HepG2 (cell line): Measurements from ENCODE around the gene MSX2.

ENCODE experiments used
- CREB1 ChIP-seq, 2 experiments: fragments of 450-650 bp in 1 of 2; IDR thresholded peaks; 2 replicates each; pipeline ENCODE4 v1.6.1; 2016 to 2017; ENCODE audit warnings: control low read depth in 1 of 2, mild to moderate bottlenecking in 1 of 2, missing compliant biosample characterization in 1 of 2, missing genetic modification characterization in 1 of 2
- CTCF ChIP-seq: sonication (generic); formaldehyde crosslinking; IDR thresholded peaks from 2 replicates; pipeline ENCODE4 v1.5.0; 2020; ENCODE audit warnings: mild to moderate bottlenecking, missing genetic modification reagents, moderate library complexity
- EED ChIP-seq: sonication (generic); formaldehyde crosslinking; IDR thresholded peaks from 2 replicates; pipeline ENCODE4 v1.5.0; 2020; ENCODE audit warnings: mild to moderate bottlenecking, missing genetic modification reagents
- FOXO1 ChIP-seq: sonication (generic); formaldehyde crosslinking; IDR thresholded peaks from 2 replicates; pipeline ENCODE4 v1.4.0; 2020; ENCODE audit warnings: missing genetic modification reagents
- HNF1A ChIP-seq, 2 experiments: sonication (generic) in 1 of 2; formaldehyde crosslinking in 1 of 2; IDR thresholded peaks; 2 replicates each; pipeline versions ENCODE4 v1.4.0 to v1.6.1; 2016 to 2020; ENCODE audit warnings: borderline replicate concordance in 1 of 2, low read depth in 1 of 2, mild to moderate bottlenecking in 1 of 2, missing genetic modification reagents in 1 of 2
- JUNB ChIP-seq: sonication (generic); formaldehyde crosslinking; IDR thresholded peaks from 2 replicates; pipeline ENCODE4 v1.8.0; 2022; ENCODE audit warnings: missing genetic modification reagents, mild to moderate bottlenecking, borderline replicate concordance
- KDM4B ChIP-seq: sonication (generic); formaldehyde crosslinking; IDR thresholded peaks from 2 replicates; pipeline ENCODE4 v1.4.0; 2020; ENCODE audit warnings: missing genetic modification reagents
- SETDB1 ChIP-seq: sonication (generic); formaldehyde crosslinking; IDR thresholded peaks from 2 replicates; pipeline ENCODE4 v1.5.1; 2020; ENCODE audit warnings: missing genetic modification reagents, mild to moderate bottlenecking, borderline replicate concordance
- SOX6 ChIP-seq, 2 experiments: fragments of 450-650 bp in 1 of 2; sonication (generic) in 1 of 2; formaldehyde crosslinking in 1 of 2; IDR thresholded peaks; 2 replicates each; pipeline versions ENCODE4 v1.4.0 to v1.6.1; 2017 to 2020; ENCODE audit warnings: antibody characterized with exemption in 1 of 2, mild to moderate bottlenecking in 1 of 2, missing genetic modification reagents in 1 of 2
- ZBTB33 ChIP-seq: sonication (generic); formaldehyde crosslinking; IDR thresholded peaks from 2 replicates; pipeline ENCODE4 v1.4.0; 2020; ENCODE audit warnings: missing genetic modification reagents
- ZNF441 ChIP-seq: sonication (generic); formaldehyde crosslinking; IDR thresholded peaks from 2 replicates; pipeline ENCODE4 v1.7.0; 2021; ENCODE audit warnings: missing genetic modification reagents, borderline replicate concordance

GRCh38 chr5:174777583-174777982 is 53.2 kb downstream of the MSX2 start:
- TF ChIP-seq FOXO1 (CRISPR knock-in tag) (no peak), SOX6 (IDR thresholded peaks at IDR 0.05) (no peak), SOX6 (CRISPR knock-in tag; IDR thresholded peaks at IDR 0.05) (no peak), ZBTB33 (CRISPR knock-in tag) (no peak), EED (CRISPR knock-in tag) (no peak), CTCF (CRISPR knock-in tag) (no peak), CREB1 (IDR thresholded peaks at IDR 0.05) (no peak), CREB1 (CRISPR knock-in tag; IDR thresholded peaks at IDR 0.05) (no peak), SETDB1 (CRISPR knock-in tag) (no peak), ZNF441 (CRISPR knock-in tag) (no peak), KDM4B (no peak), HNF1A (IDR thresholded peaks at IDR 0.05; ENCODE audit: low read depth) (no peak), HNF1A (CRISPR knock-in tag; IDR thresholded peaks at IDR 0.05; ENCODE audit: borderline replicate concordance) (no peak), JUNB (CRISPR knock-in tag) (no peak)
